Fibroblast of pulmonary artery (primary cell): Measurements from ENCODE around the gene ERBB4.
"Not testable (repeated sequence)": the region's sequence is repeated elsewhere in the genome, so short reads cannot be mapped to it uniquely, and the experiment has no call there.

Experiments used
- DNase-seq: peaks from one replicate; pipeline ENCODE4 v3.0.0-alpha.2; 2010; ENCODE audit warnings: low read depth
- H3K4me3 ChIP-seq: replicated peaks from 2 replicates; pipeline ENCODE4 v1.5.1; 2011; ENCODE audit warnings: low read depth, mild to moderate bottlenecking, control low read depth, low read length, moderate library complexity
- TF ChIP-seq, protein P1 (sequence below): IDR thresholded peaks from 2 replicates; pipeline ENCODE4 v1.5.1; 2011; ENCODE audit warnings: mild to moderate bottlenecking, control low read depth, low read length, inconsistent platforms; ENCODE audit errors: missing control alignments

Gene ERBB4

DNA sequence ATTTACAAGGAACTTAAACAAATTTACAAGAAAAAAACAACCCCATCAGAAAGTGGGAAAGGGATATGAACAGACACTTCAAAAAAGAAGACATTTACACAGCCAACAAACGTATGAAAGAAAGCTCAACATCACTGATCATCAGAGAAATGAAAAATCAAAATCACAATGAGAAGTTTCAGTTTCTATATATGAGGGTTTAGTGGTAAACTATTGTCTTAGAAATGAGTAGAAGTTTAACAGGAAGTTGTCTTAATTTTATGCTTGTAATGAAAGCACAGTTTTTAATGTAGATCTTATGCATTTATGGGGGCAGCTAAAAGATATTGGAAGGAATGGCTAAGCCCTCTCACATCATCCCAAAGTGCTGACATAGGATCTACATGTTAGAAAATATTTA is 325.4 kb downstream of the ERBB4 start:
- no peak overlapping the region for H3K4me3 ChIP-seq
- DNase-seq = no peak
- TF ChIP-seq, protein P1, sequence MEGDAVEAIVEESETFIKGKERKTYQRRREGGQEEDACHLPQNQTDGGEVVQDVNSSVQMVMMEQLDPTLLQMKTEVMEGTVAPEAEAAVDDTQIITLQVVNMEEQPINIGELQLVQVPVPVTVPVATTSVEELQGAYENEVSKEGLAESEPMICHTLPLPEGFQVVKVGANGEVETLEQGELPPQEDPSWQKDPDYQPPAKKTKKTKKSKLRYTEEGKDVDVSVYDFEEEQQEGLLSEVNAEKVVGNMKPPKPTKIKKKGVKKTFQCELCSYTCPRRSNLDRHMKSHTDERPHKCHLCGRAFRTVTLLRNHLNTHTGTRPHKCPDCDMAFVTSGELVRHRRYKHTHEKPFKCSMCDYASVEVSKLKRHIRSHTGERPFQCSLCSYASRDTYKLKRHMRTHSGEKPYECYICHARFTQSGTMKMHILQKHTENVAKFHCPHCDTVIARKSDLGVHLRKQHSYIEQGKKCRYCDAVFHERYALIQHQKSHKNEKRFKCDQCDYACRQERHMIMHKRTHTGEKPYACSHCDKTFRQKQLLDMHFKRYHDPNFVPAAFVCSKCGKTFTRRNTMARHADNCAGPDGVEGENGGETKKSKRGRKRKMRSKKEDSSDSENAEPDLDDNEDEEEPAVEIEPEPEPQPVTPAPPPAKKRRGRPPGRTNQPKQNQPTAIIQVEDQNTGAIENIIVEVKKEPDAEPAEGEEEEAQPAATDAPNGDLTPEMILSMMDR = no peak

DNA sequence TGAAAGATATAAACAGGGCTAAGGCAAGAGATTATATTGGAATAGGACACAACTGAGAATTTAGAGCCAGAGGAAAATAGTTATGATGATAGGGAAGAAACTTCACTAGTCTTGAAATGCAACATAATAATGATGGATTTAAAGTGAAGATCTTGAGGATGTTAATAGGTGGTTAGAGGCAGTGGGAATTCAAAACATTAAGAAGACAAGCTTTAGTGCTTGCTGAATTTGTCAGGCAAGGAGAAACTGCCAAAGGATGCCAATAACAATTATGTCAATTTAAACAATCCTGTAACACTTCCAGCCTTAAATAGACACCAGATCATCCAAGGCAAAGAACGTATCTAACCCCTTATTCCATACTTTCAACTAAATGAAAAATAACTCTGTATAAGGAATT is 330.1 kb downstream of the ERBB4 start:
- no peak overlapping the region for H3K4me3 ChIP-seq
- TF ChIP-seq, protein P1 = no peak
- no peak for DNase-seq

DNA sequence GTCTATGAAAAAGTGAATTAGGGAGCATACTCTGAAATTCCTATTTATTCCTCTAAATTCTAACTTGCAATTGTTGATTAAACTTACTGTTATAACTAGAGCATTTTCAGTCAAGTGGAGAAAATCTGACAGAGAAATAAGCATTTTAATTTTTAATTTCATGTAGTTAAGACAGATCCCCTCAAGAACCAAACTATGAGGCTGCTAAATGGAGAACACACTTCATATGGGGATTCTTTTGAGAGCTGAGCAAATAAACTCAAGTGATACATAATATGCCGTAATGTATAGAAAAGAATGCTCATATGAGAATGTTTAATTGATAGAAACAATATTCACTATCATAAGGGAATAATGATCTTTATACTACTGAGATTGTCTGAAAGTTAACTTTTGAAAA is 340.8 kb downstream of the ERBB4 start:
- no peak overlapping the region for H3K4me3 ChIP-seq
- TF ChIP-seq, protein P1 = no peak
- no peak for DNase-seq

DNA sequence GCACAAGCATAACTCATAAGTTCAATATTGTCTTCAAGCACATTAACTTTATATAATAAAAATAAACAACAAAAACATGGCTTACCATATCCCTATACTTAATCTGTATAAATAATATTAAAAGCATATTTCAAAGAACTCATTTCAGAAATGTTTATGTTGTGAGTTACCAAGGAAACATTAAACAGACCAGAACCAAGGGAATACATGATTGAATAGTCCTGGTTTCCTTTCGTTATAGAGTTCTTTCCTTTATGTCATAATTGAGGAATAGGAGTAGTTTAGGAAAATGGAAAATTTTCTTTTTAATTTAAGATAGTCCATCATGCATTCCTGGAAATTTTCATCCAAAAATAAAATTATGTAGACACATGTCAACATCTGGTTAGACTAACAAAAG is 343.0 kb downstream of the ERBB4 start:
- DNase-seq = no peak
- TF ChIP-seq, protein P1 = no peak
- no peak overlapping the region for H3K4me3 ChIP-seq

DNA sequence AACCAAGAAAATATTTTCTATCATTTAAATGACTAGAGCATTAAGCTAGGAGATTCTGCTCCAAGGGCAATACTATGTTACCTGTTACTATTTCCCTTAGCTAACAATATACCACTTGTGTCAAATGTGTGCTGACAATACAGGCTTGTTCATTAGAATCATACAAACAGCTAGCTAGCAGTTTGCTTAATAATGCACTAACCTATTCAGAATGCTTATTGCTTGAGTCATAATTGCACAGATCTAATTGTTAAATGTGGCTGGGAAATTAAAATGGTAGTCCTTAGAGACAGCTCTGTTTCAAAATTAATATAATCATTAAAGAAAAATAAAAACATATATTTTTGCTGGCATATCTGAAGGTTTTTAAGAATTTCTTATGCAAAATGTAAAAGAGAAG is 344.2 kb downstream of the ERBB4 start:
- H3K4me3 ChIP-seq = no peak overlapping the region
- TF ChIP-seq, protein P1 = no peak
- DNase-seq = no peak

DNA sequence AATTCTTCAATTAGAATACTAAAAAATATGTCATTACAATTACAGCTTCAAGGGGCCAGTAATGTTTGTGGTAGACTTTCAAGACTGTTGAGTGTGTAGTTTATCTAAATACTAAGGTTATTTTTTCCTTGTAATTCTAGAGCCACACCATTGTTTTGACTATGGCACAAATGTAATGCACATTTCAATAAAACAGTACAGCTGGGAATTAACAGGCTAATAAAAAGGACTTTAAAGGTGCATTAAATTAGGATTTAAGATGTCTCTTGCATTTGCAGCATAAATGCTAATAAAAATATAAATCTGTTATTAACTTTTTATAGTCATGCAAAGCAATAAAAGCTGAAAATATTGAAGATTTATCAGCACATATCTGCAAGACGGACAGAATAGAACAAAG is 344.8 kb downstream of the ERBB4 start:
- DNase-seq = no peak
- TF ChIP-seq, protein P1 = no peak
- H3K4me3 ChIP-seq = no peak overlapping the region

DNA sequence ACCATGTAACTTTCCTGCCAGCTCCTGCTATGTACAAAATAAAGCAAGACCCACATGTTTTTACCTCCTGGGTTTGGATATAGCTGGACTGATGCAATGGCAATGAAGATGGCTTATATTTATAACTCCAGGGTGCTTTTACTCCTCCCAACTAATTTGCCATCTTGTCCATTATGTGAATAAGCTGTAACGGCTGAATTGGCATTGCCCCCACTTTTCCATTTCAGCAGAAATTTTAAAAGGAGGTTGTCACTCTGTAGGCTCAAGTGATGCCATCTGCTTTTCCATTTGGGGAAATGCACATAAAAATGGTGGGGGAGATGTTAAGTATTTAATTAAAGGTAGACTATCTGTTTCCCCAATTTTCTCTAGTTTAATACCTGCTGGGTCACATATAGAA is 345.5 kb downstream of the ERBB4 start:
- DNase-seq = no peak
- TF ChIP-seq, protein P1 = no peak
- H3K4me3 ChIP-seq = no peak overlapping the region

DNA sequence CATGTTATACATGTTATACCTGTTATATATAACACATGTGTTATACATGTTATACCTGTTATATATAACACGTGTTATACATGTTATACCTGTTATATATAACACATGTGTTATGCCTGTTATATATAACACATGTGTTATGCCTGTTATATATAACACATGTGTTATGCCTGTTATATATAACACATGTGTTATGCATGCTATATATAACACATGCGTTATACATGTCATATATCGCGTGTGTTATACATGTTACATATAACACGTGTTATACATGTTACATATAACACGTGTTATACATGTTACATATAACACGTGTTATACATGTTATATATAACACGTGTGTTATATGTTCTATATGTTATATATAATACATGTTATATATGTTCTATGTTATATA is 347.2 kb downstream of the ERBB4 start:
- not testable (repeated sequence) for DNase-seq, H3K4me3 ChIP-seq
